Adrenal gland (tissue), 5 donors: Measurements from ENCODE around the gene NDUFAF5.

Experiments
- POLR2A ChIP-seq, 2 donors: fragments of 450-650 bp; IDR thresholded peaks; one replicate each; pipeline ENCODE4 v1.6.1; 2017; ENCODE audit warnings: antibody characterized with exemption in 2 of 2, mild to moderate bottlenecking in 2 of 2, moderate library complexity in 1 of 2
- TF ChIP-seq, protein P1 (sequence below), 6 experiments: fragments of 450-650 bp in 4 of 6; fragments of 200-600 bp in 2 of 6; sonication (generic) in 1 of 6; IDR thresholded peaks; 1 replicate in 5 of 6; 2 replicates in 1 of 6; pipeline versions ENCODE4 v1.5.1 to v1.8.0; 2016 to 2021; ENCODE audit warnings: antibody characterized with exemption in 6 of 6, mild to moderate bottlenecking in 2 of 6, moderate library complexity in 1 of 6
- donor health status: DM: no; HTN: no; CAD: no.

DNA sequence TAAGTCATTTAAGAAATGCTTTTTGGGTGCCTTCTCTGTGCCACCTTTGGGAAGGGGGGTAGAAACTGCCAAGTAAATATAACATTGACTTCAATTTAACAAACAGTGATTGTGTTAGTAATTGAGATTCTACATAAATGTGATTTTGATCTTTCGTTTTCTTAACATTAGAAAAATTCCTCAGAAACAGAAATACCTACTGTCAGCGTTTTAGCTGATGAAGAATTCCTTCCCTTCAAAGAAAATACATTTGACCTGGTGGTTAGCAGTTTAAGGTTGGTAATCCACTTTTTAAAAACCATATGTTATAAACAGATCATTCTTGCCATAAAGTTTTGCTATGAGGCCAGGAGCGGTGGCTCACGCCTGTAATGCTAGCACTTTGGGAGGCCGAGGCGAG lies 9.8 kb downstream of the NDUFAF5 start:
- TF ChIP-seq, protein P1, sequence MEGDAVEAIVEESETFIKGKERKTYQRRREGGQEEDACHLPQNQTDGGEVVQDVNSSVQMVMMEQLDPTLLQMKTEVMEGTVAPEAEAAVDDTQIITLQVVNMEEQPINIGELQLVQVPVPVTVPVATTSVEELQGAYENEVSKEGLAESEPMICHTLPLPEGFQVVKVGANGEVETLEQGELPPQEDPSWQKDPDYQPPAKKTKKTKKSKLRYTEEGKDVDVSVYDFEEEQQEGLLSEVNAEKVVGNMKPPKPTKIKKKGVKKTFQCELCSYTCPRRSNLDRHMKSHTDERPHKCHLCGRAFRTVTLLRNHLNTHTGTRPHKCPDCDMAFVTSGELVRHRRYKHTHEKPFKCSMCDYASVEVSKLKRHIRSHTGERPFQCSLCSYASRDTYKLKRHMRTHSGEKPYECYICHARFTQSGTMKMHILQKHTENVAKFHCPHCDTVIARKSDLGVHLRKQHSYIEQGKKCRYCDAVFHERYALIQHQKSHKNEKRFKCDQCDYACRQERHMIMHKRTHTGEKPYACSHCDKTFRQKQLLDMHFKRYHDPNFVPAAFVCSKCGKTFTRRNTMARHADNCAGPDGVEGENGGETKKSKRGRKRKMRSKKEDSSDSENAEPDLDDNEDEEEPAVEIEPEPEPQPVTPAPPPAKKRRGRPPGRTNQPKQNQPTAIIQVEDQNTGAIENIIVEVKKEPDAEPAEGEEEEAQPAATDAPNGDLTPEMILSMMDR (IDR thresholded peaks at IDR 0.05), result no peak
- TF ChIP-seq POLR2A (IDR thresholded peaks at IDR 0.05), result no peak
